GM12878 (cell line): ENCODE measurements around the gene TBCCD1. TPM values are rescaled to one million over a fixed set of nuclear protein-coding genes. Genes with fewer than 3 reads are reported as not detected.

ENCODE experiments used
- ASH2L ChIP-seq: fragments of 300-600, 200-600 bp; sonication (generic); IDR thresholded peaks from 2 replicates; pipeline ENCODE4 v1.6.1; 2017; ENCODE audit warnings: low read depth, mild to moderate bottlenecking, borderline replicate concordance
- BHLHE40 ChIP-seq, 2 experiments: fragments of 450-650 bp in 1 of 2; IDR thresholded peaks; 2 replicates each; pipeline ENCODE4 v1.6.1; 2011 to 2017; ENCODE audit warnings: low read depth in 2 of 2, borderline replicate concordance in 1 of 2, improper control_type of control experiment in 1 of 2, low read length in 1 of 2, mild to moderate bottlenecking in 1 of 2
- BRCA1 ChIP-seq: IDR thresholded peaks from 2 replicates; pipeline ENCODE4 v1.6.1; 2011; ENCODE audit warnings: low read depth, low read length, improper control_type of control experiment
- E2F8 ChIP-seq: fragments of 450-650 bp; IDR thresholded peaks from 2 replicates; pipeline ENCODE4 v1.6.1; 2018; ENCODE audit warnings: mild to moderate bottlenecking, low read depth, moderate library complexity; ENCODE audit not compliant: partially characterized antibody
- EED ChIP-seq: sonication (generic); IDR thresholded peaks from 2 replicates; pipeline ENCODE4 v1.6.1; 2016; ENCODE audit warnings: antibody characterized with exemption, low read depth
- FOXK2 ChIP-seq: fragments of 450-650 bp; IDR thresholded peaks from 2 replicates; pipeline ENCODE4 v1.6.1; 2017; ENCODE audit warnings: mild to moderate bottlenecking, moderate library complexity
- FOXM1 ChIP-seq: IDR thresholded peaks from 2 replicates; pipeline ENCODE4 v1.6.1; 2012; ENCODE audit warnings: low read depth, mild to moderate bottlenecking, inconsistent platforms, low read length, moderate library complexity
- HDAC6 ChIP-seq: fragments of 200-600 bp; sonication (generic); IDR thresholded peaks from one replicate; pipeline ENCODE4 v1.8.0; 2017; ENCODE audit warnings: antibody characterized with exemption; ENCODE audit not compliant: unreplicated experiment
- IRF5 ChIP-seq: fragments of 450-650 bp; IDR thresholded peaks from 2 replicates; pipeline ENCODE4 v1.6.1; 2017; ENCODE audit warnings: borderline replicate concordance
- MEF2B ChIP-seq: fragments of 450-650 bp; IDR thresholded peaks from 2 replicates; pipeline ENCODE4 v1.6.1; 2018; ENCODE audit warnings: mild to moderate bottlenecking, moderate library complexity; ENCODE audit not compliant: partially characterized antibody, poor library complexity, severe bottlenecking
- MTA2 ChIP-seq: fragments of 450-650 bp; IDR thresholded peaks from 2 replicates; pipeline ENCODE4 v1.6.1; 2016; ENCODE audit warnings: low read depth, mild to moderate bottlenecking, moderate library complexity
- NFIC ChIP-seq: IDR thresholded peaks from 2 replicates; pipeline ENCODE4 v1.6.1; 2012; ENCODE audit warnings: low read depth, mild to moderate bottlenecking, inconsistent platforms, low read length, moderate library complexity
- RAD21 ChIP-seq: IDR thresholded peaks from 2 replicates; pipeline ENCODE4 v1.6.1; 2011; ENCODE audit warnings: mild to moderate bottlenecking, low read depth, low read length, moderate library complexity; ENCODE audit not compliant: insufficient read depth
- RFX5 ChIP-seq: IDR thresholded peaks from 2 replicates; pipeline ENCODE4 v1.6.1; 2011; ENCODE audit warnings: low read depth, low read length, improper control_type of control experiment
- STAT3 ChIP-seq: IDR thresholded peaks from 2 replicates; pipeline ENCODE4 v1.6.1; 2011; ENCODE audit warnings: low read depth, low read length, improper control_type of control experiment
- ZBTB33 ChIP-seq: fragments of 450-650 bp; IDR thresholded peaks from 2 replicates; pipeline ENCODE4 v1.6.1; 2017; ENCODE audit warnings: mild to moderate bottlenecking
- ZNF207 ChIP-seq: fragments of 450-650 bp; IDR thresholded peaks from 2 replicates; pipeline ENCODE4 v1.6.1; 2014; ENCODE audit warnings: antibody characterized with exemption, mild to moderate bottlenecking, borderline replicate concordance
- ZNF384 ChIP-seq: IDR thresholded peaks from 2 replicates; pipeline ENCODE4 v1.6.1; 2012; ENCODE audit warnings: low read depth, mild to moderate bottlenecking, low read length, improper control_type of control experiment, borderline replicate concordance
- ZNF592 ChIP-seq: fragments of 450-650 bp; IDR thresholded peaks from 2 replicates; pipeline ENCODE4 v1.6.1; 2017; ENCODE audit warnings: mild to moderate bottlenecking, moderate library complexity
- polyA plus RNA-seq, 11 experiments: library from polyadenylated mRNA; depleted of rRNA in 4 of 11; unstranded in 6 of 11; stranded (reverse) in 5 of 11; fragments of >200 nt; fragmentation: Nextera tagmentation in 4 of 11; fragmentation: Illumina TruSeq in 1 of 11; extraction: Ambion mirVana in 4 of 11; extraction: Trizol in 1 of 11; gene quantifications; 1 replicate in 1 of 11; 2 replicates in 10 of 11; pipeline versions ENCODE4 v1.2.1 to v1.2.3, GENCODE V29; 2011 to 2016; ENCODE audit warnings: inconsistent platforms in 2 of 11, missing spikeins in 2 of 11, low read depth in 1 of 11
- total RNA-seq, 4 experiments: library from RNA; depleted of rRNA in 3 of 4; stranded (reverse); fragments of >200 nt in 3 of 4; fragmentation: Illumina TruSeq in 1 of 4; extraction: Trizol in 1 of 4; gene quantifications; 2 replicates each; pipeline versions ENCODE4 v1.2.1 to v1.2.3, GENCODE V29; 2013 to 2021

Gene TBCCD1
- total and polyA plus RNA-seq, 10 of the 15 experiments (the other 5 are each of a cell fraction or from before 2014, with no cell fraction given), result 6.9 to 23.4 (median 14.7) TPM

GRCh38 chr3:186514296-186515002 lies 52.7 kb downstream of the TBCCD1 start (continued):
- TF ChIP-seq ZNF592 (no peak), E2F8 (no peak), NFIC (peak; percentile 54; the same call in 1 of the 2 replicates), EED (peak; percentile 48; the same call in 1 of the 2 replicates), STAT3 (no peak), BRCA1 (no peak), ASH2L (no peak), IRF5 (no peak), ZNF384 (no peak), HDAC6 (no peak), FOXK2 (no peak), ZBTB33 (no peak), ZNF207 (no peak), MEF2B (no peak), MTA2 (no peak), RFX5 (no peak), FOXM1 (no peak), BHLHE40 (IDR thresholded peaks at IDR 0.05; ENCODE audit: borderline replicate concordance in 1 of 2, low read depth in 2 of 2, low read length in 1 of 2) (no peak), RAD21 (peak; percentile 36; the same call in 1 of the 2 replicates)
